HS-27A (cell line): ENCODE results near the gene SCG2.
"Not testable (repeated sequence)": the region's sequence is repeated elsewhere in the genome, so short reads cannot be mapped to it uniquely, and the experiment has no call there.

Experiments
- DNase-seq: peaks from one replicate; pipeline ENCODE4 v3.0.0-alpha.2; 2012; ENCODE audit warnings: low read depth, missing footprints

Gene SCG2

GRCh38 chr2:223611061-223611460, 8.9 kb upstream of the SCG2 start:
- DNase-seq, result no peak

DNA sequence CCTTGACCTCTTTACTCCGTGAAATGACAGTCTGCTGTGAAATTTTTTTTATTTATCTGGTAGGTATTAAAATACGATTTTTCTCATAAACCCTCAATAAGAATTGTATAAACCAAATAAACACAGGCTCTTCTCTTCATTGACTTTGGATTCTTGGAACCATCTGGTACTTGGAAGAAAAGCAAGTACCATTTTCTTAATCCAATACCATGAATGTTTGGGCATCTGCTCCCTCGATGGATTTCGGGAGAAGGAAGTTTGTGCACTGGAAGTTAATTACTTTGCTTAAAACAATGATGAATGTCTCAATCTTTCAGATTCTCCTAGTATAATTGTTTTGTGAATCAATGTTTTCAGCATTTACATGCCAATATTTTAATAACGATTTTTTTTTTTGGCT, 5.3 kb upstream of the SCG2 start:
- DNase-seq, result no peak

DNA sequence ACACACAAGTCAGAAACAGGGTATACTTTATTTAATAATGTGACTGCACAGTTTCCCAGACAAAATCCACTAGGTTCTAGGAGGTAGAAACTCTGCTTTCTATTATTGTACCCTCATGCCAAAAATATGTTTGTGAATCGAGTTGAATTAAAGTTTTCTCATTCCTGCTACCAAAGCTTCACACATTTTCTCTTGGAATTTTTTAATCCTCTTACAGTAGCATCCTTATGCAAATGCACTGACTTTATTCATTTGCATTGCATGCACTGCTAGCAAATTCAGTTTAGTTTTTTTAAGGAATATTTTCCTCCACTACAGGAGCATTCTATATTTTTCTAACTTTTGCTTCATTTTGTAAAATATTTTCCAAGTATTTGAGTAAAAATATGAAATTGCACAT, 4.8 kb upstream of the SCG2 start:
- no peak for DNase-seq

DNA sequence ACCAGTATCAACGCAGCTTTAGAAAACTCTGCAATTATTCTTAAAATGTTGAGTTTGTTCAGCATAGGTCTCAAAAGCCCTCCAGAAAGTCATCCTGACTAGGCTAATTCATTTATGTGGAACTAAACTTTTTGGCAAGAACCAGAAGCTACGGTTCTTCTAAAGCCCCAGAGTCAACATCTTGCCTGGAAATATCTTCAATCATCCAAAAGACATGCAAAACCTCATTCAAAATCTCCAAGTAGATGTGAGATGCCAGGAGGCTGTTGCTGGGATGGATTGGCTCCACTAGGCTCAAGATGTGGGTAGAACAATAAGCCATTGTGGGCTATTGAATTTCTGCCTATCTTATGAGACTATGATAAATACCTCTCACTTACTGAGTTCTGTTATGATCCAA, 2.1 kb upstream of the SCG2 start:
- no peak for DNase-seq

DNA sequence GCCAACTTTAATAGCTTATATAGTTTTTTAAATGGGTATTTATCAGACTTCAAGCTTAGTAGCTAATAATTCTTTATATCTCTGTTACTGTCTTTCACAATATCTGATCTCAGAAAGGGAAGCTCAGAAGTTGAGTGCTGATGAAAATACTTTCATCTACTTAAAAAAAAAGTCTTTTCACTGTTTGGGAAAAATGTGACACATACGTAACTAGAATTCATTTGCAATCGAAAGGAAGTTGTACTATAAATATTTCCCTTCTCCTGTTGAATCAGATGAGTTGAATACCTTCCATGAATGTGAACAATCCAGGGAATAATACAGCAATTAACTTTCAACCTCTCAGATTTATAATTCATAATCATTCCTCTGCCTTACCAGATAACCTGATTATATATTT, 811 bp upstream of the SCG2 start:
- no peak for DNase-seq

DNA sequence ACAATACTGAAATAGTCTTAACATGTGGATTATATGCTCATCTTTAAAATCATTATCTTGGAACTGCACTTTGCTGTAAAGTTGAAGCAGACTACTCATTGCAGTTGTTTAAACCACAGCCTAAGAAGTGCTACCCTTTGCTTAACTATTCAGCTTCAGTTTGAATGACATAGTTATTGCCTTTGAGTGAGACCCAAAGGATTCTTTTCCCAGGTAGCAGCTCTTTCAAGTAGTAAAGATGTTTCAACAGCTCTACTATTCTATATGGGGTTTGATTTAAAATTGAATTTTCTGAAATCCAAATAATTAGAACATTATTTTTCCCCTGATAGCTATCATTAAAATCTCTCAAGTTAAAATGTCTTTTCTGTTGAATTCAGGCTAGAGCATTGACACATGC, 1.1 kb downstream of the SCG2 start:
- DNase-seq, result no peak

- DNase-seq, result no peak
Observed at GRCh38 chr2:223599640-223600380, 2.4 kb downstream of the SCG2 start.

- peak; percentile 66 for DNase-seq
Observed at GRCh38 chr2:223598994-223599639, 3.0 kb downstream of the SCG2 start.

- no peak for DNase-seq
Observed at GRCh38 chr2:223597076-223597475, 5.1 kb downstream of the SCG2 start.

DNA sequence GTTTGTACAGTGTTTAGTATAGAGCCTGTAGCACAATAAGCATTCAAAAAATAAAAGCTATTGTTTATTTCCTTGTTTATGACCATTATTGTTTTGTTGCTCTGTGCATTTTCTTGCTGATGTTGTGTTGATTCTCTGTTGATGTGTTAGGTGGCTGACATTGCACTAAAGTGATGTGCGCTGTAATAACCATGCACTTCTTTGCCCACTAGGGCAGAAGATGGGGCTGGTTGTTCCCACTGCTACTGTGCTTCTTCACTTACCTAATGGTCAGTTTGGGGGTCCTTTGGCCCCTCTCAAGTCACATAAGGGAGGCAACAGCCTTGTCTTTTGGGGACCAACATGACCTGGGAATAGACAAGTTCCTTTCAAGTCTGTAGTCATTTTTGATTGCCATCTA, 6.0 kb downstream of the SCG2 start:
- no peak for DNase-seq

DNA sequence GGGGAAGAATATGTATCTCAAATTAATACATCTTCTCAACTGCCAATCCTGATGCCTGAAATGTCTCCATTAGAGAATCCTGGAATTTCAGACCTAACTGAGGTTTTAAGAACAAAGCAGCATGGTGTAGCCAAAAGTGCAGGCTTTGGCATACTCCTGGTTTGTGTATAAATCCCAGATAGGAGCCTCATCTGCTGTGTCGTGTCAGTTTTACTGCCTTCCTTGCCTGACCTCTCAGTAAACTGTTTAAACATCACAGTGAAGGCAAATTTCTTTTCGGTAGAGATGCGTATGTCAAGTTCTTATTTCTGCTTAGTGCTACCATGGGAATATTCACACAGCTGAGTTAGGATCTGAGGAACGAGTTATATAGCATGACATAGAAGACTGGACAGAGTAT, 7.3 kb downstream of the SCG2 start:
- DNase-seq, result no peak

DNA sequence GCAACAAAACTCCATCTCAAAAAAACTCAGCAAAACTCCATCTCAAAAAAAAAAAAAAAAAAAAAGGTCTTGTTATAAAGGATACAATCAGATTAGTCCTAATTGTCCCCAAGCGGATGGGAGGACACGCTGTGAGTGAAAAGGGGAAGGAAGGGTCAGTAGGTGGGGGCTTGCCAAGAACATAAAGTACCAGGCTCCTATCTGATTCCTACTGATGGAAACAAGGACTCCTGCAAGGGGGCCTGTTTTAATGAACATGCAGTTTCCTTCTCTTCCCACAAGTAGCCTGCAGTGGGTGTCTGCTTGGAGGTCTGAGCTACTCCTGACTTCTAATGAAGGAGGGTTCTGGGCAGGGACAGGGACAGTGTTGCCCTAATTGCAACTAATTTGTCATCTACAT, 7.9 kb downstream of the SCG2 start:
- DNase-seq, result no peak

GRCh38 chr2:223592689-223593088, 9.5 kb downstream of the SCG2 start:
- DNase-seq, result not testable (repeated sequence)

- DNase-seq, result no peak
Observed at GRCh38 chr2:223591596-223591995, 10.6 kb downstream of the SCG2 start.

DNA sequence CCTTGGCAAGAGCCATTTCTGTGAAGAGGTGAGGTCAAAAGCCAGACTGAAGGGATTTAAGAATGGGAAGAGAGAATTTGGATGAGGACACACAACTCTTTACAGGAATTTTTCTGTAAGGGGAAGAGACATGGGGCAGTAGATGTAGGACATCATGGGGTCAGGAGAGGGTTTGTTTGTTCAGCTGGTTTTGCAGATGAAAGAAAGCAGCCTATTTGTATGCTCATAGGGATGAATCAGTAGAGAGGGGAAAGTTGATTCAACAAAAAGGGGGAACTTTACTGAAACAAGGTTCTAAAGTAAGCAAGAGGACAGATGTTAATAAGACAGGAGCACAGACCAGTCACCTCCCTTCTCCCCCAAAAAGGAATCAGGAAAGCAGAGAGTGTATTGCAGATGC, 11.2 kb downstream of the SCG2 start:
- DNase-seq, result no peak

- no peak for DNase-seq
Observed at GRCh38 chr2:223589901-223590300, 12.3 kb downstream of the SCG2 start.

- no peak for DNase-seq
Observed at GRCh38 chr2:223588251-223588650, 13.9 kb downstream of the SCG2 start.

- no peak for DNase-seq
Observed at GRCh38 chr2:223587301-223587700, 14.9 kb downstream of the SCG2 start.

DNA sequence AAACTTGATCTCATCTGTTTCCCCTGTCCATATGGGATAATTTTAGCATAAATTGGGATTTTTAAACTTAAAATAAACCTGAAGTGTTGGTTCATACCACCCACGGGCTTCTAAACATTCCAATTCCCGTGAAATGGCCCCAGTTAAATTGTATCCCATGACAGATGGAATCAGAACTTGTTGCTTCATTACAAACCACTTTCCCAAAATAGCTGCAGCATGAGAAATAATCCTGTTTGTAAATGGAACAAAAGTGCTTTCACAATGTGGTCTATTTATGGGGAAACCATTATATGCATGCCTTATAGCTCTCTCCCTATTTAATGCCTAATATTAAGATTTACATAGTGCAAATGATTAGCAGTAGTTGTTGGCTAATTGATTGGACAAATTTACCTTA, 15.9 kb downstream of the SCG2 start:
- DNase-seq, result no peak

DNA sequence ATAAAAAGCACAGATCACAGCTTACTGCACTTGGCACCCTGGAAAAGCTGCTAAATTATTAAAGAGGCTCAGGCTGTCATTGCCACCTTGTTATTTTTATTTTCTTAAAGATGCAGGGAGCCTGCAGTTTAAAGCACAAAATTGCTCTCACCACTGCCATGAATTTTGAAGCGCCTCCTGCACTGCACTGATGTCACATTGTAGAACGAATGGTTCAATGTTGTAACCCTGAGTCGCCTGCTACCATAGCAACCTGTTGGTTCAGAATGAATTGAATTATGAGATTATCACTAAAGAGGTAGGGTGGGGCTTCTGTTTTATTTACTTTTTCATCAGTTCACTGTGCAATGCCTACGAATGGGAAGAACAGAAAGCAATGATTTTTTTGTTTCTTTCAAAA, 16.5 kb downstream of the SCG2 start:
- no peak for DNase-seq

DNA sequence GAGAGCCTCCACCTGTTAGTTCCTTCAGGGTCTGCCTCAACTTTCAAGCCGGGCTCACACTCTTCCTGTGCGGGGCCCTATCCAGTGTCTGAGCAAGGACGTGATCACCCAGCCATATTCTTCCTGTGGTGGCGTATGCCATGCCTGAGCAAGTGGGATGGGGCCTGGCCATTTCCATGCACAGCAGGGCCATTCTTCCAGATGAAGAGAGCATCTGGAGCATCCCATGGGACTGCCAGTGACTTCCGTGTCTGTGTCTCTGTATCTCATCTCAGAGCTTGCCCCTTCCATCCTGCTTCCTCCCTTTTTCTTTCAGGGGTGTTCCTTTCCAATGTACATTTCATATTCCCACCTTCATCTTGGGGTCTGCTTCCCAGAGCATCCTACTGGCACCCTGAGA, 20.2 kb downstream of the SCG2 start:
- no peak for DNase-seq

DNA sequence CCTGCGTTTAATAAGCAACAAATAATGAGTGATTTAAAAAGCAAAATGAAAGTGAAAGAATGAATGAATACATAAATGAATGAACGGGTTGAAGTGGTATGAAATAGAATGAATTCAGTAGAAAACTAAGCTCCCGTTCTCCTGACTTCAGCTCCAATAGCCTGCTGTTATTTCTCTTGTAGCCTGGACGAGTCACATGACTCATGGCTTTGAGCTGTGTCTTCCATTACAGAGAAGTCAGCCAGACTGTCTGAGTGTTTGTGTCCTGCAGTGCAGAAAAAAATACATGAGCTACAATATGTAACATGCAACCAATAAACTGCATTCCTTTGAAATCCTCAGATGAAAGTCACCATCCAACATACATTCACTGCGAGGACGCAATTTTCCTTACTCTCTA, 21.2 kb downstream of the SCG2 start:
- DNase-seq, result no peak

GRCh38 chr2:223578846-223579245, 23.3 kb downstream of the SCG2 start:
- no peak for DNase-seq

- DNase-seq, result peak; percentile 77
Observed at GRCh38 chr2:223576873-223577272, 25.3 kb downstream of the SCG2 start.
